ENCODE results near the gene PDLIM3. TPM values are rescaled to one million over a fixed set of nuclear protein-coding genes. Genes with fewer than 3 reads are reported as not detected.

The PDLIM3 gene, protein sequence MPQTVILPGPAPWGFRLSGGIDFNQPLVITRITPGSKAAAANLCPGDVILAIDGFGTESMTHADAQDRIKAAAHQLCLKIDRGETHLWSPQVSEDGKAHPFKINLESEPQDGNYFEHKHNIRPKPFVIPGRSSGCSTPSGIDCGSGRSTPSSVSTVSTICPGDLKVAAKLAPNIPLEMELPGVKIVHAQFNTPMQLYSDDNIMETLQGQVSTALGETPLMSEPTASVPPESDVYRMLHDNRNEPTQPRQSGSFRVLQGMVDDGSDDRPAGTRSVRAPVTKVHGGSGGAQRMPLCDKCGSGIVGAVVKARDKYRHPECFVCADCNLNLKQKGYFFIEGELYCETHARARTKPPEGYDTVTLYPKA
- total RNA-seq, result 281 TPM
- long read RNA-seq, transcript PDLIM3-203 (7 exons, 1,672 nt), result major isoform, 35 of 71 reads
- long read RNA-seq, transcript PDLIM3-212 (7 exons, 1,108 nt), result minor isoform, 12 of 71 reads
- long read RNA-seq, transcript PDLIM3-201 (8 exons, 2,803 nt), result minor isoform, 5 of 71 reads
- long read RNA-seq, partial matches to known transcripts, result 11 of 71 reads
- long read RNA-seq, other reads (novel, unspliced or antisense), result 6 of 71 reads

DNA sequence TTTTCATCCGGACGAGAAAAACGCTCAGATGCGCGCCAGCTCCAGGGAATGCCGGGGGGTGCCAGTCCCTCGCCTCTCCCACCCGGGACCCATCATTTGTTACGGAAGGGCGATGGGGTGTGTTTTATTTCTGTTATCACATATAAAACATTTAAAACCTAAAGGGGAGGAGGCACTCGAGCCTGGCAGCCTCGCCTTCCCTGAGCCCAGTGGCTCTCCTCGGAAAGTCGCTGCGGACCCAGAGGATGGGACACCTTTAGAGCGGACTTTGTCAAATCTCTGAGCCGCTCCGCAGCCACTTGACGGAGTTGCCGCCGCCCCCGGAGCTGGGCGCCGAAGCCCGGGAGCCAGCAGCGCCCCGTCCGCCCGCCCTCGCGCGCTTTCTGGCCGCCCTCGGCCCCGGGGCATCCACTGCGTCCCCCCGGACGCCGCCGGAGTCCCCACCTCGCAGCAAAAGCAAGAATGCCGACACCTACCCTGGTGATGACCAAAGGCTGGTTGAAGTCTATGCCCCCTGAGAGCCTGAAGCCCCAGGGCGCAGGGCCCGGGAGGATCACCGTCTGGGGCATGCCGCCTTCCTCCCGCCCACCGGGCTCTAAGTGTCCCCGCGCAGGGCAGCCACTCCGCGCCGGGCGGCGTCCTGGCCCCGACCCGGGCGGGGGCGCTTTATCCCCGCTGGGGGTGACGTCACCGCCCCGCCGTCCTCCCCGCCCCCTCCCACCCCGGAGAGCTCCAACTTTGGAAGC lies at the start of gene PDLIM3:
TSS of gene PDLIM3 (minus strand) at position 642 of the 746 bp plus-strand sequence. CDS start at position 569, 73 bp downstream.
- DNase-seq (ENCODE audit: missing footprints) (peak; percentile 80), ATAC-seq (peak; percentile 89)
- intact Hi-C loops (cut with DNase I), result loop anchor here (2.0 to 5.0 kb wide), 4 partner anchors 32 to 64 kb away; partner anchors contain the start of gene CCDC110

DNA sequence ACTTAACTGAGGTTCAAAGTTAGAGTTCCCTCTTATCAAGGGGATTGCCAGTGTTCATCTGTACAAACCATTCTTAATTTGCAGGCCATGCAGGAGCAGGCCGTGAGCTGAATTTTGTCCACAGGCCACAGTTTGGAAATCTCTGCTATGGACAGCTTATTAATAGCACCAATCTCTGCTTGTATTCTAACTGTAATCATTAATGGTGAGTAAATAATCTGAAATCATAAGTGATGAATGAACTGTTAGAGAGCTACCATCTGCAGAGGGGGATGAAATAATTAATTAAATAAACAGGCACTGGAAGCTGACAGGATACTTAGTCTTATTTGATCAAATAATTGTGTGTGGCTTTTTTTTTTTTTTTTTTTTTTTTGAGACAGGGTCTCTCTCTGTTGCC lies 48.5 kb upstream of the PDLIM3 start:
- ATAC-seq (no peak), DNase-seq (ENCODE audit: missing footprints) (no peak)
- intact Hi-C loops (cut with DNase I), result loop anchor here (5.0 kb wide), 1 partner anchor 47 kb away; the partner anchor contains the start of gene PDLIM3

- DNase-seq (ENCODE audit: missing footprints) (no peak), ATAC-seq (peak; percentile 62)
These were observed 47.5 kb upstream of the PDLIM3 start for GRCh38 chr4:185582651-185583400.

DNA sequence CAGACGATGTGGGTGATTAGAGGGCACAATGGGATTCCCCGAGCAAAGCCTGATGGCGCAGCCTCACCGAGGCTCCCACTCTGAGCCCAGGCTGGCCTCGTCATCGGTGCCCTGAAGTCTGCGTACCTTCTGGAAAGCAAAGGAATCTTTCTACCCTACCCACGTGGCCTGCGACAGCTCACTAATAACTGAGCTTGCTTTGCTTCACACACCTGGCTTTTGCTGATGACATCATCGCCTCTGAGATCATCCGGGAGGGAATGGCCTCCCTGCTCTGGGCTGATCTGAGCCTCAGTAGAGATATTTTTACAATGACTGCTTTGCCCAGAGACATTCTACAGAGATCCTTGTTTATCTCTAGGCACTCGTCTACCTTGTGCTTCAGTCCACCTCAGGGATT lies 45.4 kb upstream of the PDLIM3 start:
- DNase-seq (ENCODE audit: missing footprints) (no peak), ATAC-seq (no peak)
- intact Hi-C loops (cut with DNase I), result loop anchor here (5.0 kb wide), 1 partner anchor 43 kb away; the partner anchor contains the start of gene PDLIM3

More at GRCh38 chr4:185582651-185583400, 47.5 kb upstream of the PDLIM3 start:
- intact Hi-C loops (cut with DNase I), result loop anchor here (5.0 kb wide), 1 partner anchor 46 kb away; the partner anchor contains the start of gene PDLIM3

GRCh38 chr4:185578284-185578683 lies 43.0 kb upstream of the PDLIM3 start:
- intact Hi-C loops (cut with DNase I), result no loop called here
- no peak for ATAC-seq
- DNase-seq (ENCODE audit: missing footprints), result no peak

- DNase-seq (ENCODE audit: missing footprints) (no peak), ATAC-seq (peak; percentile 32)
- intact Hi-C loops (cut with DNase I), result no loop called here
These were observed 41.9 kb upstream of the PDLIM3 start for GRCh38 chr4:185576962-185577950.

GRCh38 chr4:185576314-185576961 lies 41.1 kb upstream of the PDLIM3 start:
- no peak for DNase-seq (ENCODE audit: missing footprints)
- no peak for ATAC-seq
- intact Hi-C loops (cut with DNase I), result no loop called here

GRCh38 chr4:185573651-185574199 lies 38.4 kb upstream of the PDLIM3 start:
- ATAC-seq, result peak; percentile 21
- DNase-seq (ENCODE audit: missing footprints), result no peak
- intact Hi-C loops (cut with DNase I), result no loop called here

DNA sequence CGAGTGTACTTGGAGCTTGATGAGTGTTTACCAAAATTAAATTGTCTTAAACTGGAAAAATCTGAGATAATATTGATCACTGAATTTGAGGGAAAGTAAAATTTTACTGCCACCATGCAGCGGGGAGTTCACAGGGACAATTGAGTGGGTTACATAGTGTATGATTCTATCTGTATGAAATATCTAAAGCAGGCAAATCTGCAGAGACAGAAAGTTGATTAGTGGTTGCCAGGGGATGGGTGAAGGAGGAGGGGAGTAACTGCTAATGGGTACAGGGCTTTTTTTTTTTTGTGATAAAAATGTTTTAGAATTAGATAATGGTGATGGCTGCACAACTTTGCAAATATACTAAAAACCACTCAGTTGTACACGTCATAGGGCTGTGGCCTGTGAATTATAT lies 35.4 kb upstream of the PDLIM3 start:
- ATAC-seq (no peak), DNase-seq (ENCODE audit: missing footprints) (no peak)
- intact Hi-C loops (cut with DNase I), result no loop called here

GRCh38 chr4:185567381-185568376 lies 32.4 kb upstream of the PDLIM3 start:
- intact Hi-C loops (cut with DNase I), result loop anchor here (1.0 to 2.0 kb wide), 3 partner anchors 26 to 96 kb away; partner anchors contain the start of genes CCDC110 and PDLIM3
- DNase-seq (ENCODE audit: missing footprints), result peak; percentile 78

DNA sequence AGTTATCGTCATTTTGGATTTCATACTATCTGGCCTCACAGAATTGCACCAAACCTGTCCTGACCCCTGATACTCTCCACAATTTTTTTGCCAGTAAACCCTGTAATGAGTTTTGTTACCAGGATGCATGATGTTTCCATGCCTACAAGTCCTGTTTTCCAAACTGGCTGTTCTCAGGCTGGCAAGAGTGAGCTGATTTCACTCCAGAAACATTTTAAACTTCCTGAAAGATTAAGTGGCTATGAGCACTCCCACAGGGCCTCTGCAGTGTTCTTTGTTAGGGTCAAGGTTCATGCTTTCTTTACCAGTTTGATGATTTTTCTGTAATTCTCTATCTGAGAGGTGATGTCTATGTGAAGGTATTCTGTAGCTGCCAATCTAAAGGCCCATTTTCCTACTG lies 31.7 kb upstream of the PDLIM3 start:
- DNase-seq (ENCODE audit: missing footprints) (no peak), ATAC-seq (peak; percentile 85)
- intact Hi-C loops (cut with DNase I), result loop anchor here (1.0 to 2.0 kb wide), 3 partner anchors 26 to 96 kb away; partner anchors contain the start of genes CCDC110 and PDLIM3

More at GRCh38 chr4:185567381-185568376, 32.4 kb upstream of the PDLIM3 start:
- ATAC-seq, result peak; percentile 83

DNA sequence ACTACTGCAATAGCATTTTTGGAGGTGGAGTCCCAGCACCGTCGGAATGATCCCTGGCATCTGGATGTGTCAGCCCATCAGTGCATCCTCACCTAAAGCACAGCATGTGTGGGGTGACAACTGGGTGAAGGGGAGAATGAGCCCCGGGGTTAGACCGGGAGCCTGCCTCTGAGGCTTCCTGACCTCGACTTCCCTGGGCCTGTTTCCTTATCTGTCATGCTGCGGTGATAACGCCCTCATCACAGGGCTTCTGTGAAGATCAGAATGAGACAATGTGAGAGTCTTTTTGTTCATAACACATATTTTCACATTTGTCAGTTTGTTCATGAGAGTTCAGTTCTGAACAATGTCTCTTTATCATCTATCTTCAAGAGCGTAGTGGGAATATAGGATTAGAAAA lies 31.1 kb upstream of the PDLIM3 start:
- ATAC-seq (peak; percentile 59), DNase-seq (ENCODE audit: missing footprints) (no peak)
- intact Hi-C loops (cut with DNase I), result loop anchor here (2.0 kb wide), 1 partner anchor 32 kb away; the partner anchor contains the start of gene PDLIM3

DNA sequence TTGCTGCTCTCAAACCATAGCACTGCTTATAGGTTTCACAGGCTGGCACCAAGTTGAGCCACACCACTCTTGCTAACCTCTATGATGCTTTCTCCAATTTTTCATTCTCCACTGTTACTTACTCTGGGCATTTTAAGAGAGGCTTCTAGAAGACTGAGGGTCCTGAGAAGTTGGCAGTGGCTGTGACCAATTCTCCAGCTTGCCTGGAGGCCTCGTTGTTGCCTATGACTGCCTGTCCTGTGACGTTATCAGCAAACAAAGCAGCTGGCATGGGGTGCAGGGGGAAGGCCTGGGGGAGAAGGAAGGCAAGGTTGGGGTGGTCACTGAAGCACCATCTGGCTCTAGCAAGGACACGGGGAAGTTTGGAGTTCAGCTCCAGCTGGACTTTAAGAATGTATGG lies 30.4 kb upstream of the PDLIM3 start:
- intact Hi-C loops (cut with DNase I), result loop anchor here (2.0 kb wide), 1 partner anchor 31 kb away; the partner anchor contains the start of gene PDLIM3
- no peak for DNase-seq (ENCODE audit: missing footprints)

GRCh38 chr4:185564349-185564748 lies 29.0 kb upstream of the PDLIM3 start:
- intact Hi-C loops (cut with DNase I), result no loop called here
- no peak for DNase-seq (ENCODE audit: missing footprints)
- ATAC-seq, result no peak

More for the DNA sequence above, 30.4 kb upstream of the PDLIM3 start:
- ATAC-seq, result no peak

DNA sequence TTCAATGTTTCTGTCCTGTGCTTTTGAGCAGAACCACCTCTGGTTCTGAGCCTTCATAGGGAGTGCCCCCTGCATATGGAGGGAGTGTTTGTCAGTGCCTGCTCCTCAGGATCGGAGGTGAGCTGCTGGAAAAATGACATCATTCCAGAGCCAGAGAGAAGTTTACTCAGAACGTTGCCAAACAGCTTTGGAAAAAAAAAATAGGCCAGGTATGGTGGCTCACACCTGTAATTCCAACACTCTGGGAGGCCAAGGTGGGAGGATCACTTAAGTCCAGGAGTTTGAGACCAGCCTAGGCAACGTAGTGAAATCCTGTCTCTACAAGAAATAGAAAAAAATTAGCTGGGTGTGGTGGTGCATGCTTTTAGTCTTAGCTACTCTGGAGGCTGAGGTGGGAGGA lies 27.2 kb upstream of the PDLIM3 start:
- intact Hi-C loops (cut with DNase I), result no loop called here
- ATAC-seq (no peak), DNase-seq (ENCODE audit: missing footprints) (no peak)

Data from Right ventricle myocardium inferior (tissue), 1 donor.